Colon (tissue), 2 donors: ENCODE measurements around the gene DLGAP1.

Source experiments
- FAIRE-seq: peaks from 2 replicates; lab custom pipeline; 2012; peaks lifted over from hg19 to GRCh38; lab: Jason Lieb, UNC
- donor health status: control.
- donor health status: control.

The DLGAP1 gene

GRCh38 chr18:3810296-3810695, 644.8 kb downstream of the DLGAP1 start:
- no peak for FAIRE-seq

- no peak for FAIRE-seq
Observed at GRCh38 chr18:3808985-3809780, 645.9 kb downstream of the DLGAP1 start.

GRCh38 chr18:3806656-3807055, 648.5 kb downstream of the DLGAP1 start:
- FAIRE-seq: no peak

- FAIRE-seq: no peak
Observed at GRCh38 chr18:3804336-3804735, 650.8 kb downstream of the DLGAP1 start.

- FAIRE-seq: no peak
Observed at GRCh38 chr18:3803350-3803749, 651.8 kb downstream of the DLGAP1 start.

GRCh38 chr18:3799515-3799914, 655.6 kb downstream of the DLGAP1 start:
- no peak for FAIRE-seq

- no peak for FAIRE-seq
Observed at GRCh38 chr18:3798032-3798431, 657.1 kb downstream of the DLGAP1 start.

GRCh38 chr18:3796434-3796833, 658.7 kb downstream of the DLGAP1 start:
- no peak for FAIRE-seq

- FAIRE-seq: no peak
Observed at GRCh38 chr18:3794537-3795348, 660.4 kb downstream of the DLGAP1 start.

- FAIRE-seq: no peak
Observed at GRCh38 chr18:3793545-3793944, 661.6 kb downstream of the DLGAP1 start.

- FAIRE-seq: no peak
Observed at GRCh38 chr18:3793111-3793510, 662.0 kb downstream of the DLGAP1 start.

- FAIRE-seq: no peak
Observed at GRCh38 chr18:3792711-3793110, 662.4 kb downstream of the DLGAP1 start.

GRCh38 chr18:3791238-3791637, 663.9 kb downstream of the DLGAP1 start:
- FAIRE-seq: no peak

- no peak for FAIRE-seq
Observed at GRCh38 chr18:3790703-3791102, 664.4 kb downstream of the DLGAP1 start.

- FAIRE-seq: no peak
Observed at GRCh38 chr18:3789525-3789924, 665.6 kb downstream of the DLGAP1 start.

- no peak for FAIRE-seq
Observed at GRCh38 chr18:3784949-3785348, 670.2 kb downstream of the DLGAP1 start.

- no peak for FAIRE-seq
Observed at GRCh38 chr18:3782901-3783300, 672.2 kb downstream of the DLGAP1 start.

- no peak for FAIRE-seq
Observed at GRCh38 chr18:3777719-3778118, 677.4 kb downstream of the DLGAP1 start.

GRCh38 chr18:3777122-3777521, 678.0 kb downstream of the DLGAP1 start:
- FAIRE-seq: no peak

GRCh38 chr18:3775996-3776395, 679.1 kb downstream of the DLGAP1 start:
- no peak for FAIRE-seq

- FAIRE-seq: no peak
Observed at GRCh38 chr18:3773303-3773702, 681.8 kb downstream of the DLGAP1 start.

- no peak for FAIRE-seq
Observed at GRCh38 chr18:3771121-3771971, 683.8 kb downstream of the DLGAP1 start.

GRCh38 chr18:3761266-3761665, 693.8 kb downstream of the DLGAP1 start:
- no peak for FAIRE-seq
